ENCODE measurements around the gene LMTK3.

LMTK3 gene

GRCh38 chr19:48444936-48445200 is 66.8 kb downstream of the LMTK3 start (continued):
- TF ChIP-seq, protein P1, sequence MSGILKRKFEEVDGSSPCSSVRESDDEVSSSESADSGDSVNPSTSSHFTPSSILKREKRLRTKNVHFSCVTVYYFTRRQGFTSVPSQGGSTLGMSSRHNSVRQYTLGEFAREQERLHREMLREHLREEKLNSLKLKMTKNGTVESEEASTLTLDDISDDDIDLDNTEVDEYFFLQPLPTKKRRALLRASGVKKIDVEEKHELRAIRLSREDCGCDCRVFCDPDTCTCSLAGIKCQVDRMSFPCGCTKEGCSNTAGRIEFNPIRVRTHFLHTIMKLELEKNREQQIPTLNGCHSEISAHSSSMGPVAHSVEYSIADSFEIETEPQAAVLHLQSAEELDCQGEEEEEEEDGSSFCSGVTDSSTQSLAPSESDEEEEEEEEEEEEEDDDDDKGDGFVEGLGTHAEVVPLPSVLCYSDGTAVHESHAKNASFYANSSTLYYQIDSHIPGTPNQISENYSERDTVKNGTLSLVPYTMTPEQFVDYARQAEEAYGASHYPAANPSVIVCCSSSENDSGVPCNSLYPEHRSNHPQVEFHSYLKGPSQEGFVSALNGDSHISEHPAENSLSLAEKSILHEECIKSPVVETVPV (CRISPR knock-in tag; IDR thresholded peaks at IDR 0.05): no peak
- no peak for TF ChIP-seq TOX (CRISPR knock-in tag; IDR thresholded peaks at IDR 0.05; ENCODE audit: borderline replicate concordance)
- TF ChIP-seq BACH2 (CRISPR knock-in tag; IDR thresholded peaks at IDR 0.05; ENCODE audit: borderline replicate concordance): no peak
- TF ChIP-seq CSDC2 (CRISPR knock-in tag; IDR thresholded peaks at IDR 0.05): no peak
- no peak for TF ChIP-seq TSHZ2 (CRISPR knock-in tag; IDR thresholded peaks at IDR 0.05)
- no peak for TF ChIP-seq ZNF70 (CRISPR knock-in tag; IDR thresholded peaks at IDR 0.05)
- TF ChIP-seq RARB (CRISPR knock-in tag; IDR thresholded peaks at IDR 0.05): no peak

GRCh38 chr19:48444129-48444935 is 67.3 kb downstream of the LMTK3 start:
- TF ChIP-seq TCF4 (CRISPR knock-in tag; IDR thresholded peaks at IDR 0.05; ENCODE audit: borderline replicate concordance) (no peak), TOX (CRISPR knock-in tag; IDR thresholded peaks at IDR 0.05; ENCODE audit: borderline replicate concordance) (no peak), ZNF565 (CRISPR knock-in tag; conservative IDR thresholded peaks at IDR 0.05; ENCODE audit: low read depth) (no peak), ZNF8 (CRISPR knock-in tag; IDR thresholded peaks at IDR 0.05) (no peak), OSR1 (CRISPR knock-in tag; IDR thresholded peaks at IDR 0.05) (no peak), ZNF70 (CRISPR knock-in tag; IDR thresholded peaks at IDR 0.05) (no peak), BACH2 (CRISPR knock-in tag; IDR thresholded peaks at IDR 0.05; ENCODE audit: borderline replicate concordance) (no peak), ZC3H10 (CRISPR knock-in tag; IDR thresholded peaks at IDR 0.05) (no peak), CSDC2 (CRISPR knock-in tag; IDR thresholded peaks at IDR 0.05) (no peak), ZFP3 (CRISPR knock-in tag; IDR thresholded peaks at IDR 0.05) (no peak)
- TF ChIP-seq, protein P2, sequence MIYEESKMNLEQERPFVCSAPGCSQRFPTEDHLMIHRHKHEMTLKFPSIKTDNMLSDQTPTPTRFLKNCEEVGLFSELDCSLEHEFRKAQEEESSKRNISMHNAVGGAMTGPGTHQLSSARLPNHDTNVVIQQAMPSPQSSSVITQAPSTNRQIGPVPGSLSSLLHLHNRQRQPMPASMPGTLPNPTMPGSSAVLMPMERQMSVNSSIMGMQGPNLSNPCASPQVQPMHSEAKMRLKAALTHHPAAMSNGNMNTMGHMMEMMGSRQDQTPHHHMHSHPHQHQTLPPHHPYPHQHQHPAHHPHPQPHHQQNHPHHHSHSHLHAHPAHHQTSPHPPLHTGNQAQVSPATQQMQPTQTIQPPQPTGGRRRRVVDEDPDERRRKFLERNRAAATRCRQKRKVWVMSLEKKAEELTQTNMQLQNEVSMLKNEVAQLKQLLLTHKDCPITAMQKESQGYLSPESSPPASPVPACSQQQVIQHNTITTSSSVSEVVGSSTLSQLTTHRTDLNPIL (CRISPR knock-in tag; IDR thresholded peaks at IDR 0.05; ENCODE audit: low read depth): no peak
- TF ChIP-seq, protein P3, sequence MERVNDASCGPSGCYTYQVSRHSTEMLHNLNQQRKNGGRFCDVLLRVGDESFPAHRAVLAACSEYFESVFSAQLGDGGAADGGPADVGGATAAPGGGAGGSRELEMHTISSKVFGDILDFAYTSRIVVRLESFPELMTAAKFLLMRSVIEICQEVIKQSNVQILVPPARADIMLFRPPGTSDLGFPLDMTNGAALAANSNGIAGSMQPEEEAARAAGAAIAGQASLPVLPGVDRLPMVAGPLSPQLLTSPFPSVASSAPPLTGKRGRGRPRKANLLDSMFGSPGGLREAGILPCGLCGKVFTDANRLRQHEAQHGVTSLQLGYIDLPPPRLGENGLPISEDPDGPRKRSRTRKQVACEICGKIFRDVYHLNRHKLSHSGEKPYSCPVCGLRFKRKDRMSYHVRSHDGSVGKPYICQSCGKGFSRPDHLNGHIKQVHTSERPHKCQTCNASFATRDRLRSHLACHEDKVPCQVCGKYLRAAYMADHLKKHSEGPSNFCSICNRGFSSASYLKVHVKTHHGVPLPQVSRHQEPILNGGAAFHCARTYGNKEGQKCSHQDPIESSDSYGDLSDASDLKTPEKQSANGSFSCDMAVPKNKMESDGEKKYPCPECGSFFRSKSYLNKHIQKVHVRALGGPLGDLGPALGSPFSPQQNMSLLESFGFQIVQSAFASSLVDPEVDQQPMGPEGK (CRISPR knock-in tag; IDR thresholded peaks at IDR 0.05; ENCODE audit: borderline replicate concordance): no peak
- ATAC-seq: peak; percentile 5; the same call in 2 of the 3 replicates

DNA sequence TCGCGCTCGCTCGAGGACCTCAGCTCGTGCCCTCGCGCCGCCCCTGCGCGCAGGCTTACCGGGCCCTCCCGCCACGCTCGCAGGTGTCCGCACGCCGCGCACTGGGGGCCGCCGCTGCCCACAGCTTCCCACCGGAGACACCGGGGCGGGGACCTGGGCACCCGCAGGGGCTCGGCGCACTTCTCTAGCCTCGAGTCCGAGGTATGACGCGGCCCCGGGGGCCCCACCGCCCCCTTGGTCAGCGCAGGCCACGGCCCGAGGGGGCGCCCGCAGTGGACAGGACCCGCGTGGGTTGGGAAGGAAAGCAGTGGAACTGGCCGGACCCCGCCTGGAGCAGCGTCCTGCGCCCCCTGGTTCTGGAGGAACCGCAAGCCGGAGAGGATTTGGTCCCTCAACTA is 67.9 kb downstream of the LMTK3 start:
- ATAC-seq: no peak
- TF ChIP-seq BACH2 (CRISPR knock-in tag; IDR thresholded peaks at IDR 0.05; ENCODE audit: borderline replicate concordance) (no peak), ZFP30 (CRISPR knock-in tag; IDR thresholded peaks at IDR 0.05) (no peak), OSR1 (CRISPR knock-in tag; IDR thresholded peaks at IDR 0.05) (no peak), ARNTL (CRISPR knock-in tag; IDR thresholded peaks at IDR 0.05; ENCODE audit: borderline replicate concordance, low read depth) (no peak), PPARA (CRISPR knock-in tag; IDR thresholded peaks at IDR 0.05; ENCODE audit: borderline replicate concordance) (no peak), RARB (CRISPR knock-in tag; IDR thresholded peaks at IDR 0.05) (no peak)
- TF ChIP-seq, protein P1 (CRISPR knock-in tag; IDR thresholded peaks at IDR 0.05): no peak

- ATAC-seq: no peak
- TF ChIP-seq ZNF565 (CRISPR knock-in tag; conservative IDR thresholded peaks at IDR 0.05; ENCODE audit: low read depth) (no peak), ESRRG (CRISPR knock-in tag; IDR thresholded peaks at IDR 0.05) (no peak), BACH2 (CRISPR knock-in tag; IDR thresholded peaks at IDR 0.05; ENCODE audit: borderline replicate concordance) (no peak), SNAI2 (CRISPR knock-in tag; IDR thresholded peaks at IDR 0.05) (no peak), ZC3H10 (CRISPR knock-in tag; IDR thresholded peaks at IDR 0.05) (no peak), ZFP30 (CRISPR knock-in tag; IDR thresholded peaks at IDR 0.05) (no peak), ARNTL (CRISPR knock-in tag; IDR thresholded peaks at IDR 0.05; ENCODE audit: borderline replicate concordance, low read depth) (no peak), TOX (CRISPR knock-in tag; IDR thresholded peaks at IDR 0.05; ENCODE audit: borderline replicate concordance) (no peak), ZNF8 (CRISPR knock-in tag; IDR thresholded peaks at IDR 0.05) (no peak), RARB (CRISPR knock-in tag; IDR thresholded peaks at IDR 0.05) (no peak), GLIS3 (CRISPR knock-in tag; IDR thresholded peaks at IDR 0.05) (no peak)
- TF ChIP-seq, protein P3 (CRISPR knock-in tag; IDR thresholded peaks at IDR 0.05; ENCODE audit: borderline replicate concordance): no peak
These were observed 68.4 kb downstream of the LMTK3 start for GRCh38 chr19:48443256-48443655.

Data from SK-N-SH treated with all-trans-retinoic acid at 6 μM for 48 hours (cell line).